ENCODE data around the gene PDGFB. TPM values are rescaled to one million over a fixed set of nuclear protein-coding genes. Genes with fewer than 3 reads are reported as not detected.

PDGFB gene
- total RNA-seq, 1 experiment from 2014 or later = 39.7 TPM

DNA sequence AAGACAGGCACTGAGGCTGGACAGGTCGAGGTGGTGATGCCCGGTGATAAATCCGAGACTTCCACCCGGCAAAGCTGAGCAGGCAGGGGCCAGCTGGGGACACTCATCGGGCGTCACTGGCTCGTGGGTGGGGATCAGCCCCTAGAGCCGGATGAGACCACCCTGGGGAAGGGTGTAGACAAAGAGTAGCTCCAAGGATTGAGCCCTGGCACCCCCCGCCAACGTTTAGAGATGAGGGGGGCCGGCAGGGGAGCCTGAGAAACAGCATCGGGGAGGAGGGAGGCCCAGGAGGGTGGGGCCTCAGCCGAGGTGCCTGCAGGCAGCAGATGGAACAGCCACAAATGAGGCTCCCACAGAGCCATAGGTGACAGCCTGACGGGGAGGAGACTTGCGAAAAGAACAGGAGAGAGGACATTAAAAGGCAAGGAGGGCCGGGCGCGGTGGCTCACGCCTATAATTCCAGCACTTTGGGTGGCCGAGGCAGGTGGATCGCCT, 64.9 kb downstream of the PDGFB start:
- POLR2A ChIA-PET (ENCODE audit: unreplicated experiment) = interaction anchor here (0.6 kb wide), 1 partner anchor 29 kb away, joined by 3 read pairs; no protein-coding TSS in a partner anchor
- H3K27me3 ChIP-seq (ENCODE audit: insufficient read depth, low read depth) = no peaks in the 10 kb centered on the region
- intact Hi-C loops (cut with micrococcal nuclease; ENCODE audit: unreplicated experiment) = no loop called here
- no TSS peak for BruUV-seq (replicated peaks)
- no peaks in the 10 kb centered on the region for H4K20me1 ChIP-seq (ENCODE audit: insufficient read depth)
- H3K9me3 ChIP-seq (ENCODE audit: insufficient read depth, low read depth) = no peaks in the 10 kb centered on the region
- no peaks in the 10 kb centered on the region for H3K9me2 ChIP-seq (ENCODE audit: insufficient read depth)
- no peaks in the 10 kb centered on the region for H3K79me2 ChIP-seq (ENCODE audit: low read depth)
- no peak overlapping the region for H3K4me2 ChIP-seq
- no peak overlapping the region for H3K4me3 ChIP-seq
- no peaks in the 10 kb centered on the region for H3K36me3 ChIP-seq (ENCODE audit: low read depth)
- TF ChIP-seq EZH2 (IDR thresholded peaks at IDR 0.05; ENCODE audit: low read depth) = no peak
- no peak for TF ChIP-seq CTCF (conservative IDR thresholded peaks at IDR 0.05)
- H3F3A ChIP-seq (ENCODE audit: insufficient read depth, low read depth) = peaks cover 32% of the 10 kb centered on the region
- peaks cover 22% of the 10 kb centered on the region for H3K4me1 ChIP-seq (replicated peaks; ENCODE audit: insufficient read depth)
- CTCF ChIA-PET = no interaction called here
- no peak overlapping the region for H2AFZ ChIP-seq
- no peak for DNase-seq
- H3K27ac ChIP-seq = no peak overlapping the region

DNA sequence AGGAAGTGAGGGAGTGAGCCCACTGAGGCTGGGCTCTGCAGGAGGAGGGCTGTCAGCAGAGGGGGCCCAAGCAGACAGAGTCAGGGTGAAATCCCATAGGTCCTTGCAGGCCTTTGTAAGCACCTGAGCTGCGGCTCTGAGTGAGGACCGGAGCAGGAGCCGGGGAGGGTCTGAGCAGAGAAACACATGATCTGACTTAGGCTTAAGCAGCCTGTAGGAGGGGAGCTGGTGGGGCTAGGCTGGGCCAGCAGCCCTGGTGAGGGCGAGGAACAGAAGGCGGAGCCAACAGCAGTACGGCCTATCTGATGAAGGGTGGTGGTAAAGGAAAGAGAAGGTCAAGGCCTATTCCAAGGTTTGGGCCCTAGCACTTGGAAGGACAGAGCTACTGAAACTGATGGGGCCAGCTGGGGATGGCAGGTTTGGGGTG, 65.4 kb downstream of the PDGFB start:
- peaks cover 27% of the 10 kb centered on the region for H3K4me1 ChIP-seq (replicated peaks; ENCODE audit: insufficient read depth)
- no peaks in the 10 kb centered on the region for H3K79me2 ChIP-seq (ENCODE audit: low read depth)
- no peak overlapping the region for H2AFZ ChIP-seq
- no peaks in the 10 kb centered on the region for H3K9me3 ChIP-seq (ENCODE audit: insufficient read depth, low read depth)
- no peaks in the 10 kb centered on the region for H3K9me2 ChIP-seq (ENCODE audit: insufficient read depth)
- ChIA-PET CTCF (no interaction called here), POLR2A (ENCODE audit: unreplicated experiment) (interaction anchor here (0.6 kb wide), 1 partner anchor 29 kb away, joined by 3 read pairs; no protein-coding TSS in a partner anchor)
- no peaks in the 10 kb centered on the region for H4K20me1 ChIP-seq (ENCODE audit: insufficient read depth)
- H3K4me2 ChIP-seq = no peak overlapping the region
- BruUV-seq (replicated peaks) = no TSS peak
- intact Hi-C loops (cut with micrococcal nuclease; ENCODE audit: unreplicated experiment) = no loop called here
- no peak overlapping the region for H3K27ac ChIP-seq
- H3K27me3 ChIP-seq (ENCODE audit: insufficient read depth, low read depth) = no peaks in the 10 kb centered on the region
- no peak overlapping the region for H3K4me3 ChIP-seq
- H3F3A ChIP-seq (ENCODE audit: insufficient read depth, low read depth) = peaks cover 37% of the 10 kb centered on the region
- DNase-seq = no peak
- H3K36me3 ChIP-seq (ENCODE audit: low read depth) = no peaks in the 10 kb centered on the region
- no peak for TF ChIP-seq EZH2 (IDR thresholded peaks at IDR 0.05; ENCODE audit: low read depth)
- TF ChIP-seq CTCF (conservative IDR thresholded peaks at IDR 0.05) = no peak

- Histone ChIP-seq H3F3A (ENCODE audit: insufficient read depth, low read depth) (peaks cover 46% of the 10 kb centered on the region), H4K20me1 (ENCODE audit: insufficient read depth) (no peaks in the 10 kb centered on the region), H3K79me2 (ENCODE audit: low read depth) (no peaks in the 10 kb centered on the region), H3K4me1 (replicated peaks; ENCODE audit: insufficient read depth) (peaks cover 36% of the 10 kb centered on the region), H3K27me3 (ENCODE audit: insufficient read depth, low read depth) (no peaks in the 10 kb centered on the region), H3K9me2 (ENCODE audit: insufficient read depth) (no peaks in the 10 kb centered on the region), H3K9me3 (ENCODE audit: insufficient read depth, low read depth) (no peaks in the 10 kb centered on the region), H2AFZ (no peak overlapping the region), H3K4me3 (no peak overlapping the region), H3K4me2 (no peak overlapping the region), H3K27ac (no peak overlapping the region), H3K36me3 (ENCODE audit: low read depth) (no peaks in the 10 kb centered on the region)
- intact Hi-C loops (cut with micrococcal nuclease; ENCODE audit: unreplicated experiment) = no loop called here
- CTCF ChIA-PET = no interaction called here
- no TSS peak for BruUV-seq (replicated peaks)
- no peak for DNase-seq
- POLR2A ChIA-PET (ENCODE audit: unreplicated experiment) = no interaction called here
- no peak for TF ChIP-seq CTCF (conservative IDR thresholded peaks at IDR 0.05)
- TF ChIP-seq EZH2 (IDR thresholded peaks at IDR 0.05; ENCODE audit: low read depth) = no peak
Measured at GRCh38 chr22:39178206-39179111, 66.3 kb downstream of the PDGFB start.
